ENCODE measurements around the gene RALGAPA1.

RALGAPA1 gene

GRCh38 chr14:35576856-35577255 lies 232.2 kb downstream of the RALGAPA1 start:
- ATAC-seq (ENCODE audit: insufficient read depth, low read depth) = no peak

GRCh38 chr14:35576260-35576659 lies 232.8 kb downstream of the RALGAPA1 start:
- Histone ChIP-seq H2AFZ (ENCODE audit: low read depth, low read length) (no peak overlapping the region), H3K79me2 (ENCODE audit: insufficient read depth, low read length) (no peaks in the 10 kb centered on the region), H4K20me1 (ENCODE audit: insufficient read depth, low read length) (no peaks in the 10 kb centered on the region), H3K27ac (ENCODE audit: low read length) (no peak overlapping the region), H3K27me3 (ENCODE audit: insufficient read depth, low read length, poor library complexity) (no peaks in the 10 kb centered on the region), H3K4me1 (ENCODE audit: insufficient read depth, low read length) (no peaks in the 10 kb centered on the region), H3K4me3 (ENCODE audit: low read depth in 1 of 2, low read length in 2 of 2) (no peak overlapping the region), H3K36me3 (ENCODE audit: insufficient read depth, low read length) (peaks cover 3% of the 10 kb centered on the region; the same call in 1 of the 2 replicates), H3K9ac (ENCODE audit: low read depth, low read length) (no peak overlapping the region), H3K9me3 (ENCODE audit: insufficient read depth, low read length, severe bottlenecking) (no peaks in the 10 kb centered on the region), H3K4me2 (ENCODE audit: insufficient read depth, low read length) (no peak overlapping the region)
- DNase-seq (no peak), ATAC-seq (ENCODE audit: insufficient read depth, low read depth) (no peak)
- TF ChIP-seq CTCF (IDR thresholded peaks at IDR 0.05; ENCODE audit: borderline replicate concordance, extremely low read depth, low read length, poor library complexity, severe bottlenecking) (no peak), EZH2 (IDR thresholded peaks at IDR 0.05; ENCODE audit: borderline replicate concordance, low read depth, low read length, severe bottlenecking) (no peak)

More at GRCh38 chr14:35576856-35577255, 232.2 kb downstream of the RALGAPA1 start:
- Histone ChIP-seq H3K9me3 (ENCODE audit: insufficient read depth, low read length, severe bottlenecking) (no peaks in the 10 kb centered on the region), H3K4me1 (ENCODE audit: insufficient read depth, low read length) (no peaks in the 10 kb centered on the region), H2AFZ (ENCODE audit: low read depth, low read length) (no peak overlapping the region), H3K27me3 (ENCODE audit: insufficient read depth, low read length, poor library complexity) (no peaks in the 10 kb centered on the region), H3K27ac (ENCODE audit: low read length) (no peak overlapping the region), H3K79me2 (ENCODE audit: insufficient read depth, low read length) (no peaks in the 10 kb centered on the region), H4K20me1 (ENCODE audit: insufficient read depth, low read length) (no peaks in the 10 kb centered on the region), H3K9ac (ENCODE audit: low read depth, low read length) (no peak overlapping the region), H3K4me3 (ENCODE audit: low read depth in 1 of 2, low read length in 2 of 2) (no peak overlapping the region), H3K36me3 (ENCODE audit: insufficient read depth, low read length) (peaks cover 3% of the 10 kb centered on the region; the same call in 1 of the 2 replicates), H3K4me2 (ENCODE audit: insufficient read depth, low read length) (no peak overlapping the region)
- DNase-seq = no peak
- TF ChIP-seq EZH2 (IDR thresholded peaks at IDR 0.05; ENCODE audit: borderline replicate concordance, low read depth, low read length, severe bottlenecking) (no peak), CTCF (IDR thresholded peaks at IDR 0.05; ENCODE audit: borderline replicate concordance, extremely low read depth, low read length, poor library complexity, severe bottlenecking) (no peak)

GRCh38 chr14:35573911-35574310 lies 235.2 kb downstream of the RALGAPA1 start:
- Histone ChIP-seq H3K9me3 (ENCODE audit: insufficient read depth, low read length, severe bottlenecking) (no peaks in the 10 kb centered on the region), H4K20me1 (ENCODE audit: insufficient read depth, low read length) (no peaks in the 10 kb centered on the region), H3K36me3 (ENCODE audit: insufficient read depth, low read length) (peaks cover 3% of the 10 kb centered on the region; the same call in 1 of the 2 replicates), H3K4me1 (ENCODE audit: insufficient read depth, low read length) (no peaks in the 10 kb centered on the region), H3K4me2 (ENCODE audit: insufficient read depth, low read length) (no peak overlapping the region), H2AFZ (ENCODE audit: low read depth, low read length) (no peak overlapping the region), H3K27ac (ENCODE audit: low read length) (no peak overlapping the region), H3K9ac (ENCODE audit: low read depth, low read length) (no peak overlapping the region), H3K27me3 (ENCODE audit: insufficient read depth, low read length, poor library complexity) (no peaks in the 10 kb centered on the region), H3K4me3 (ENCODE audit: low read depth in 1 of 2, low read length in 2 of 2) (no peak overlapping the region), H3K79me2 (ENCODE audit: insufficient read depth, low read length) (no peaks in the 10 kb centered on the region)
- ATAC-seq (ENCODE audit: insufficient read depth, low read depth) = no peak
- DNase-seq = no peak
- no peak for TF ChIP-seq EZH2 (IDR thresholded peaks at IDR 0.05; ENCODE audit: borderline replicate concordance, low read depth, low read length, severe bottlenecking)
- no peak for TF ChIP-seq CTCF (IDR thresholded peaks at IDR 0.05; ENCODE audit: borderline replicate concordance, extremely low read depth, low read length, poor library complexity, severe bottlenecking)

DNA sequence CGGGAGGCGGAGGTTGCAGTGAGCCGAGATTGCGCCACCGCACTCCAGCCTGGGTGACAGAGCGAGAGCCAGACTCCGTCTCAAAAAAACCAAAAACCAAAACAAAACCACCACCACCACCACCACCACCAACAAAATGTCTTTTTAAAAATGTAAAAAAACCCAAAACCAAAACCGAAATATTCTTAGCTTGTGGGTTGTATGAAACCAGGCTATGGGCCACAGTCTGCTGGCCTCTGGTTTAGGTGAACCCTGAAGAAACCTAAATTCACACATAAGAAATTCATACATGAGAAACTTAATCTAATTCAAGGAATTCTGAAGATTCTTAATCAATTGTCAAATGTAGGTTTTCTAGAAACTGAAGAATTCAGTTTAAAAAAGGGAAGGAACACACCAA lies 237.5 kb downstream of the RALGAPA1 start:
- H3K4me2 ChIP-seq (ENCODE audit: insufficient read depth, low read length) = no peak overlapping the region
- TF ChIP-seq EZH2 (IDR thresholded peaks at IDR 0.05; ENCODE audit: borderline replicate concordance, low read depth, low read length, severe bottlenecking) (no peak), CTCF (IDR thresholded peaks at IDR 0.05; ENCODE audit: borderline replicate concordance, extremely low read depth, low read length, poor library complexity, severe bottlenecking) (no peak)
- H3K4me1 ChIP-seq (ENCODE audit: insufficient read depth, low read length) = no peaks in the 10 kb centered on the region
- DNase-seq = no peak
- no peak overlapping the region for H3K27ac ChIP-seq (ENCODE audit: low read length)
- no peaks in the 10 kb centered on the region for H3K79me2 ChIP-seq (ENCODE audit: insufficient read depth, low read length)
- no peaks in the 10 kb centered on the region for H4K20me1 ChIP-seq (ENCODE audit: insufficient read depth, low read length)
- no peak overlapping the region for H2AFZ ChIP-seq (ENCODE audit: low read depth, low read length)
- no peaks in the 10 kb centered on the region for H3K9me3 ChIP-seq (ENCODE audit: insufficient read depth, low read length, severe bottlenecking)
- H3K4me3 ChIP-seq (ENCODE audit: low read depth in 1 of 2, low read length in 2 of 2) = no peak overlapping the region
- H3K27me3 ChIP-seq (ENCODE audit: insufficient read depth, low read length, poor library complexity) = no peaks in the 10 kb centered on the region
- peaks cover 3% of the 10 kb centered on the region; the same call in 1 of the 2 replicates for H3K36me3 ChIP-seq (ENCODE audit: insufficient read depth, low read length)
- no peak for ATAC-seq (ENCODE audit: insufficient read depth, low read depth)
- H3K9ac ChIP-seq (ENCODE audit: low read depth, low read length) = no peak overlapping the region

All from DND-41 (cell line).